ENCODE measurements around the gene PKNOX2. TPM values are rescaled to one million over a fixed set of nuclear protein-coding genes. Genes with fewer than 3 reads are reported as not detected.

The PKNOX2 gene
- total and polyA plus RNA-seq, 9 of the 15 experiments (the other 6 are each of a cell fraction or from before 2014, with no cell fraction given) = not detected

DNA sequence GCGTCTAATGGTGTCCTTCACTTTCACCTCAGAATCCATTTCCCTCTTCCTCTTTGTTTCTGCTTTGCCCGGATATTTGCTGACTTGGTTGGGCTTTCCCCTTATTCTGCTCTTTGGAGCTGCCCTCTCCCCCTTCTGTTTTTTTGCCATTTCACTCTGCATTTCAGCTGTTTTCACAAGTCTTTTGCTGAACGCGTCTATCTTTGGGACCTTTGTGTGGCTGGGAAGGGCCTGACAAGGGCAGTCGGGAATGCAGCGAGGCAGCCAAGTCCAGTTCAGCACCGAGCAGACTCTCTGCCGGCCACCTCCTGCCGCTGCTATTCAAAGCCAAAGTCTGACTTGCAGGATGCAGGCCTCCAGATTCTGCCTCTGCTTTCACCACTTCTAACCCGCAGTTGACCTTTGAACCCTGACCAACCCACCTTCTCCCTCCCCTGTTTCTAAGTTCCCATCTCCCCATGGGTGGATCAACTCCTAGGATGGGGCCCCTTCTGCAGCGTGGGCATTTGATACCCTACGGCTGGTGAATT is 293.3 kb downstream of the PKNOX2 start:
- intact Hi-C loops (cut with micrococcal nuclease) = no loop called here
- BruUV-seq (replicated peaks) = no TSS peak
- TF ChIP-seq, protein P1, sequence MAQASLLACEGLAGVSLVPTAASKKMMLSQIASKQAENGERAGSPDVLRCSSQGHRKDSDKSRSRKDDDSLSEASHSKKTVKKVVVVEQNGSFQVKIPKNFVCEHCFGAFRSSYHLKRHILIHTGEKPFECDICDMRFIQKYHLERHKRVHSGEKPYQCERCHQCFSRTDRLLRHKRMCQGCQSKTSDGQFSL (CRISPR knock-in tag; IDR thresholded peaks at IDR 0.05) = no peak
- TF ChIP-seq, protein P1 (tag; IDR thresholded peaks at IDR 0.05) = no peak
- TF ChIP-seq ZNF324 (CRISPR knock-in tag; IDR thresholded peaks at IDR 0.05) (no peak), ZNF316 (IDR thresholded peaks at IDR 0.05) (peak; percentile 75), ETV6 (IDR thresholded peaks at IDR 0.05; ENCODE audit: borderline replicate concordance in 1 of 2, low read depth in 2 of 2, low read length in 1 of 2) (no peak), ETV6 (CRISPR knock-in tag; IDR thresholded peaks at IDR 0.05; ENCODE audit: borderline replicate concordance) (no peak), NFIC (IDR thresholded peaks at IDR 0.05) (no peak), ZNF282 (CRISPR knock-in tag; IDR thresholded peaks at IDR 0.05) (no peak), ZNF778 (CRISPR knock-in tag; IDR thresholded peaks at IDR 0.05) (no peak), NR2C2 (CRISPR knock-in tag; IDR thresholded peaks at IDR 0.05) (0 out of 2 replicates have a peak, but pooled peaks have one; percentile 34), NR2C2 (tag; IDR thresholded peaks at IDR 0.05) (peak; percentile 87), GATAD2A (IDR thresholded peaks at IDR 0.05) (no peak)
- TF ChIP-seq, protein P2, sequence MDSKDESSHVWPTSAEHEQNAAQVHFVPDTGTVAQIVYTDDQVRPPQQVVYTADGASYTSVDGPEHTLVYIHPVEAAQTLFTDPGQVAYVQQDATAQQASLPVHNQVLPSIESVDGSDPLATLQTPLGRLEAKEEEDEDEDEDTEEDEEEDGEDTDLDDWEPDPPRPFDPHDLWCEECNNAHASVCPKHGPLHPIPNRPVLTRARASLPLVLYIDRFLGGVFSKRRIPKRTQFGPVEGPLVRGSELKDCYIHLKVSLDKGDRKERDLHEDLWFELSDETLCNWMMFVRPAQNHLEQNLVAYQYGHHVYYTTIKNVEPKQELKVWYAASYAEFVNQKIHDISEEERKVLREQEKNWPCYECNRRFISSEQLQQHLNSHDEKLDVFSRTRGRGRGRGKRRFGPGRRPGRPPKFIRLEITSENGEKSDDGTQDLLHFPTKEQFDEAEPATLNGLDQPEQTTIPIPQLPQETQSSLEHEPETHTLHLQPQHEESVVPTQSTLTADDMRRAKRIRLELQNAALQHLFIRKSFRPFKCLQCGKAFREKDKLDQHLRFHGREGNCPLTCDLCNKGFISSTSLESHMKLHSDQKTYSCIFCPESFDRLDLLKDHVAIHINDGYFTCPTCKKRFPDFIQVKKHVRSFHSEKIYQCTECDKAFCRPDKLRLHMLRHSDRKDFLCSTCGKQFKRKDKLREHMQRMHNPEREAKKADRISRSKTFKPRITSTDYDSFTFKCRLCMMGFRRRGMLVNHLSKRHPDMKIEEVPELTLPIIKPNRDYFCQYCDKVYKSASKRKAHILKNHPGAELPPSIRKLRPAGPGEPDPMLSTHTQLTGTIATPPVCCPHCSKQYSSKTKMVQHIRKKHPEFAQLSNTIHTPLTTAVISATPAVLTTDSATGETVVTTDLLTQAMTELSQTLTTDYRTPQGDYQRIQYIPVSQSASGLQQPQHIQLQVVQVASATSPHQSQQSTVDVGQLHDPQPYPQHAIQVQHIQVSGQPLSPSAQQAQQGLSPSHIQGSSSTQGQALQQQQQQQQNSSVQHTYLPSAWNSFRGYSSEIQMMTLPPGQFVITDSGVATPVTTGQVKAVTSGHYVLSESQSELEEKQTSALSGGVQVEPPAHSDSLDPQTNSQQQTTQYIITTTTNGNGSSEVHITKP (IDR thresholded peaks at IDR 0.05; ENCODE audit: partially characterized antibody) = peak; percentile 84
- TF ChIP-seq, protein P3, sequence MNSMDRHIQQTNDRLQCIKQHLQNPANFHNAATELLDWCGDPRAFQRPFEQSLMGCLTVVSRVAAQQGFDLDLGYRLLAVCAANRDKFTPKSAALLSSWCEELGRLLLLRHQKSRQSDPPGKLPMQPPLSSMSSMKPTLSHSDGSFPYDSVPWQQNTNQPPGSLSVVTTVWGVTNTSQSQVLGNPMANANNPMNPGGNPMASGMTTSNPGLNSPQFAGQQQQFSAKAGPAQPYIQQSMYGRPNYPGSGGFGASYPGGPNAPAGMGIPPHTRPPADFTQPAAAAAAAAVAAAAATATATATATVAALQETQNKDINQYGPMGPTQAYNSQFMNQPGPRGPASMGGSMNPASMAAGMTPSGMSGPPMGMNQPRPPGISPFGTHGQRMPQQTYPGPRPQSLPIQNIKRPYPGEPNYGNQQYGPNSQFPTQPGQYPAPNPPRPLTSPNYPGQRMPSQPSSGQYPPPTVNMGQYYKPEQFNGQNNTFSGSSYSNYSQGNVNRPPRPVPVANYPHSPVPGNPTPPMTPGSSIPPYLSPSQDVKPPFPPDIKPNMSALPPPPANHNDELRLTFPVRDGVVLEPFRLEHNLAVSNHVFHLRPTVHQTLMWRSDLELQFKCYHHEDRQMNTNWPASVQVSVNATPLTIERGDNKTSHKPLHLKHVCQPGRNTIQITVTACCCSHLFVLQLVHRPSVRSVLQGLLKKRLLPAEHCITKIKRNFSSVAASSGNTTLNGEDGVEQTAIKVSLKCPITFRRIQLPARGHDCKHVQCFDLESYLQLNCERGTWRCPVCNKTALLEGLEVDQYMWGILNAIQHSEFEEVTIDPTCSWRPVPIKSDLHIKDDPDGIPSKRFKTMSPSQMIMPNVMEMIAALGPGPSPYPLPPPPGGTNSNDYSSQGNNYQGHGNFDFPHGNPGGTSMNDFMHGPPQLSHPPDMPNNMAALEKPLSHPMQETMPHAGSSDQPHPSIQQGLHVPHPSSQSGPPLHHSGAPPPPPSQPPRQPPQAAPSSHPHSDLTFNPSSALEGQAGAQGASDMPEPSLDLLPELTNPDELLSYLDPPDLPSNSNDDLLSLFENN (IDR thresholded peaks at IDR 0.05; ENCODE audit: low read depth in 2 of 2, low read length in 2 of 2) = no peak

More for the DNA sequence above, 293.3 kb downstream of the PKNOX2 start:
- Histone ChIP-seq H3K4me3 (no peak overlapping the region), H3K27ac (ENCODE audit: extremely low read depth, low read depth, low read length) (peak overlapping the region; percentile 60; the same call in 2 of the 3 replicates), H3K9me3 (replicated peaks; ENCODE audit: control insufficient read depth, insufficient read depth, low read depth, low read length) (no peaks in the 10 kb centered on the region), H3K36me3 (ENCODE audit: control insufficient read depth, insufficient read depth, low read length) (no peaks in the 10 kb centered on the region), H4K20me1 (replicated peaks; ENCODE audit: control insufficient read depth, insufficient read depth, low read length) (no peaks in the 10 kb centered on the region), H3K4me2 (ENCODE audit: insufficient read depth, low read length) (peak overlapping the region; percentile 54), H3K9me1 (ENCODE audit: control insufficient read depth, insufficient read depth, low read length) (no peaks in the 10 kb centered on the region), H2AFZ (ENCODE audit: low read depth, low read length) (peak overlapping the region; percentile 96), H3K79me2 (ENCODE audit: control insufficient read depth, insufficient read depth, low read length) (no peaks in the 10 kb centered on the region), H3K9ac (ENCODE audit: insufficient read depth in 1 of 2, low read depth in 2 of 2, low read length in 2 of 2) (peak overlapping the region; percentile 55 to 75; a peak in 3 of 4 replicates), H3K4me1 (replicated peaks in 1 of 2; ENCODE audit: control insufficient read depth in 2 of 2, insufficient read depth in 2 of 2, low read length in 2 of 2) (peaks cover 28 to 29% of the 10 kb centered on the region in 2 experiments; a peak in 4 of 5 replicates), H3K27me3 (ENCODE audit: control insufficient read depth in 2 of 2, insufficient read depth in 2 of 2, low read length in 2 of 2) (no peaks in the 10 kb centered on the region)
- WGBS (ENCODE audit: insufficient coverage, low coverage, missing lambda C conversion rate) = 29% methylated on average over 12 of the region's 12 CpGs
- peak; percentile 23 to 59 (median 42) for DNase-seq (ENCODE audit: extremely low read depth in 1 of 4, low spot score in 3 of 4)
- ChIA-PET POLR2A (no interaction called here), CTCF (ENCODE audit: low intra/inter-chr PET ratio) (no interaction called here)
- in situ Hi-C loops (cut with MboI) = no loop called here
- peak; percentile 32 for FAIRE-seq
- peak; percentile 70 for ATAC-seq
